Measurements from ENCODE around the gene ZNF205.

ZNF205 gene

DNA sequence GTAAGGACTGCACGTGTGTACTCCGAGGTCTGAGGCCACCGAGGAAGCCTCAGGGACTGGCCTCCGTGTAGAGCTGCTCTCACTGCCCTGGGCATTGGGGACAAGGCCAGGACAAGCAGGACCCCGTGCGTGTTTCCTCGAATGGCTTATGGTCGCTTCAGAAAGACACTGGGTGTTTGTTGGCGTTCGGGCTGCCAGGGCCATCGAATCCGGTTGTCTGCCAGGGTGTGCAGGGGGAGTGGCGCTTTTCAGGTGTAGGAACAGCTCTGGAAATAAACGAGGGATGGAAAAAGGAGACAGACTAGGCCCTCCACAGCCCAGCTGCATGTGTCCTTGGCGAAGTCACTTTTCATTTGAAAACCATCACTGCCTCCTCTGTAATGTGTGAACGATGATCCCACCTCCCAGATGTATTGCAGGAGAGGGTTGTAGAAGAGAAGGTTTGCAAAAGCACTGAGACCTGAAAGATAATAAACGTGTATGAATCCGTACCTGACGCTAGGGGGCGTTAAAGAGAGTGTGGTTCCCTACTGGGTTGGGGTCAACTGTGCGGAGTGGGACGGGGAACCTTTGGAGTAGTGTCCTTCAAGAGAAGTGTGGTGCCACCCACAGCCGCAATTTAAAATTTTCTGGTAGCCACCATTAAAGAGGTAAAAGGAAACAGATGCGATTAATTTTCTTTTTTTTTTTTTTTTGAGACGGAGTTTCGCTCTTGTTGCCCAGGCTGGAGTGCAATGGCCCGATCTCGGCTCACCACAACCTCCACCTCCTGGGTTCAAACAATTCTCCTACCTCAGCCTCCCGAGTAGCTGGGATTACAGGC, 11.2 kb upstream of the ZNF205 start:
- no peak for DNase-seq (ENCODE audit: low read depth)

DNA sequence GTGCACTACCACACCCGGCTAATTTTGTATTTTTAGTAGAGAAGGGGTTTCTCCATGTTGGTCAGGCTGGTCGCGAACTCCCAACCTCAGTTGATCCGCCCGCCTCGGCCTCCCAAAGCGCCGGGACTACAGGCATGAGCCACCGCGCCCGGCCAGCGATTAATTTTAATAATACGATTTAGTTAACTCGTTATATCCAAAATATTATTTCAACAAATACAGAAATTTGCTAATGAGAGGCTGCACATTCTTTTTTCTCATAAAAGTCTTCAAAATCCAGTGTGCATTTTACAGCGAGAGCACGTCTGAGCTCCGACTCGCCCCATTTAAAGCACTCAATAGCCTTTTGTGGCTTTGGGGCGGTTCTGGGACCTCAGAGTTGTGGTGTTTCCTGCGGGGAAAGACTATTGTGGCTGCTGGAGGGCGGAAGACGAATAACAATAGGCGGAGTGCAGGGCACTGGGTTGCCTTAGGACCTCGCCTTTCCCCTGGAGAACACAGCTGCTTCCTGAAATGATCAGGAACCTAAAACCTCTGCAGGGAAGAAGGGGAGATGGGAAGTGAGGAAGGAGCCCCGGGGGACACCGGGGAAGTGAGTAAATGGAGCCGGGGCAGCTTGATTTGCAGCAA, 10.4 kb upstream of the ZNF205 start:
- no peak for DNase-seq (ENCODE audit: low read depth)

DNA sequence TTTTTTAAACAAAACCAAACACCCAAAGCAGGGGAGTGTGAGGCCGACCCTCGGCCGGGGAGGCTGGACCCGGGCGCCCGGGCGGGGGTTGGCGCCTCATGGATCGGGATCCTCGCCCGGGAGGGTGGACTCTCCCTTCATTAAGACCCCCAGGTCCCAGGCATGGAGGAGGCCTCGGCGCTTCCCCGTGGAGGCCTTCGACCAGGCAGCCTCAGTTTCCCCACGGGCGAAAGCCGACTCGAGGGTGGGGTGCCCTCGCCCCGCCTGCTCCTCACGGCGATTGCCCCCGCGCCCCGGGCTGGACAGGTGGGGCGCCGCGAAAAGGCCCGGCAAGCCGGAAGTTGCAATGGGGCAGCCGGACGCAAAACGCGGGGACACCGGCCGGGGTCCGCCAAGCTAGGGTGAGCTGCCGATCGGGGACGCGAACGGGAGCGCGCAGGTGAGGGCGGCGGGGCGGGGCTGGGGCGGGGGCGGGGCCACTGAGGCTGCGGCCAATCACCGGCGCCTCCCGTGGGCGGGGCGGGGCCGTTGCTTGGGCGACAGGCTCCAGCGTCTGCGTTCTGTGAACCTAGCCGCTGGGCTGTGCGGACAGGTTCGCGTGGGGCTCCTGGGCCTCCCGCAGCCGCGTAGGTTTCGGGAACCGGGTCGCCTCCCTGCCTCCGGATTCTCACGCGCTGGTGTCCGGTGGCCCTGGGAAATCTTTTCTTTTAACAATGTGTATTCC, 6.0 kb upstream of the ZNF205 start:
- DNase-seq (ENCODE audit: low read depth) = peak; percentile 79

DNA sequence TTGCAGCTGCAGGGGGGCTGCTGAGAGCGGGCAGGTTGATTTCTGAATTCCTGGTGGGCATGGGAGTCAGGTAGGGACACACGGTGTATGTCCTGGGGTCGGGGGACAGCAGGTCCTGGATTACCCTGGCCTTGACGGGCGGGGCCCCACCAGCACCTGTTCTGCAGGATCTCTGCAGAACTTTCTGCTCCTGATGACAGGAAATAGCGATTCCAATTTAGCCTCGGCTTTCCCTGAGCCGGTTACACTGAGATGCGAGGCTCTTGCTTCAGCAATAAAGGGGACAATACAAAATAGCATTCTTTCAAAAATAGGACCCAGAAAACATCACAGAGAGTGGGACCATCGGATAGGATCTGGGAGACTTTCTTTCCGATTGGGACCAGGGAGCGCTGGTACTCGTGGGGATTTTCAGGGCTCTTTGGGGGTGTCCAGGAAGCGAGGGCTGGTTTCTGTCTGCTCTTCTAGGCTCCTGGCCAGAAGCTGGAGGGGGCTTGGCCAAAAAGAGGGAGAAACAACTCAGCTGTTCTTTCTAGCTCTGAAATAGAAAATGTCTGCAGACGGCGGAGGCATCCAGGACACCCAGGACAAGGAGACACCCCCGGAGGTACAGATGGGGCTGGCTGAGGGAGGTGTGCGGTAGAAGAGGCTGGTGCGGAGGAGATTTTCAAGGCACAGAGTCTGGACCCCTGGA, 642 bp downstream of the ZNF205 start:
- no peak for DNase-seq (ENCODE audit: low read depth)

DNA sequence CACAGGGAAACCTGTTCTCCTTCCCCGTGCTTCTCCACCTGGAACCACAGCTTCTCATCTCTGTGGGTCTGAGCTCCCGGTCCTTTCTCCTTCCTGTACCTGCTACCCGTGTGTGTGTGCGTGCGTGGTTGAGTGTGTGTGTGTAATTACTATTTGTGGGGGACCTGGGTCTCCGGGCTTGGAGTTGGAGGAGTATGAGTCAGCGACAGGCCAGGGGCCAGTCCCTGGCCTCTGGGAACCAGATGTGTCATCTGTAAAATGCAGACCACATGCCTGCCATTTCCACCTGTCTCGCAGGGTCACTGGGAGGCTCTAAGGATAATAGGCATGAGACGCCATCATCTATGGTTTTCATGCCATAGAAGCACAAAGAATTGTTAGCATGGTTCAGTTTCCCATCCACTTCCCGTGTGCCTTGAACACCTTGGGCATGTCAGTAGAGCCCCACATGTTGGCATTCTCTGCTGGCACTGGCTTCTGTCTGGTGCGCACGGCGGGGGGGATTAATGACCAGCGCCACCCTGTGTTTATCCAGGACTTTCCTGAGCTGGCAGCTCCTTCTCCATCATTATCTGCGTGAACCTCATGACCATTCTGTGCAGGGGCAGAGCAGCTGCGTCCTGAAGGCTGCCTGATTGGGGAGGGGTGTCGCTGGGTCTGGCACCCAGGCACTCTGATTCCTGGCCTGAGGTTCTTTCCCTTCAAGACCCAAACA, 1.5 kb downstream of the ZNF205 start:
- no peak for DNase-seq (ENCODE audit: low read depth)

DNA sequence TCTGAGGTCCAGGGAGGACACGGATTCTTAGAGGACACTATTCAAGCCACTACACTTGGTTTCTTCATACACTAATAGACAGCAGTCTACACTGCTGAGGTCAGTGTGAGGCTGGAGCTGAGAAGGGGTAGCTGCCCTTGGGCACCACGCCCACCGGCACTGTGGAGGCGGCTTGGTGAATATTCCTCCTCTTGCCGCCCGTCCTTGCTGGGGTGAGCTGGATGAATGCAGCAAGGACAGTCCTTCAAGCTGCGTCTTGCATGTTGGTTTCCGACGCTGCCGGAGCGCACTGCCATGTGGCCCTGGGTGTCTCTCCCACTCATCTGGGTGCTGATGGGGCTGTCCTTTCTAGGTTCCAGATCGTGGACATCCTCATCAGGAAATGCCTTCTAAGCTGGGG, 2.6 kb downstream of the ZNF205 start:
- no peak for DNase-seq (ENCODE audit: low read depth)

DNA sequence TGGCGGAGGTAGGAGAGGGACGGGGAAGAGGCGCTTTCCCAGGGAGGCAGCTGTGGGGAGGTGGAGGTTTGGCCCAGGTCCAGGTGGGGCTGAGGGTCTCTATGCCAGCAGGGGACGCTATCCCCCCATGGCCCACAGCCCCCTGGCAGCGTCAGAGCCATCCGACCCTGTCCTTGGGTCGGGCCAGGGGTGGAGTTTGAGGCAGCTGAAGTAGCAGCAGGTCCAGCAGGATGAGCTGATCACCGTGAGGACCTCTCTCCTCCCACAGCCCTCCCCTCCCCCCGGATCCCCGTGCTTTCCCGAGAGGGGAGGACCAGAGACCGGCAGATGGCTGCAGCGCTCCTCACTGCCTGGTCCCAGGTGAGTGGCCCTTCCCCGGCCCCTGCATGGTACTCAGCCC, 3.2 kb downstream of the ZNF205 start:
- DNase-seq (ENCODE audit: low read depth) = no peak

DNA sequence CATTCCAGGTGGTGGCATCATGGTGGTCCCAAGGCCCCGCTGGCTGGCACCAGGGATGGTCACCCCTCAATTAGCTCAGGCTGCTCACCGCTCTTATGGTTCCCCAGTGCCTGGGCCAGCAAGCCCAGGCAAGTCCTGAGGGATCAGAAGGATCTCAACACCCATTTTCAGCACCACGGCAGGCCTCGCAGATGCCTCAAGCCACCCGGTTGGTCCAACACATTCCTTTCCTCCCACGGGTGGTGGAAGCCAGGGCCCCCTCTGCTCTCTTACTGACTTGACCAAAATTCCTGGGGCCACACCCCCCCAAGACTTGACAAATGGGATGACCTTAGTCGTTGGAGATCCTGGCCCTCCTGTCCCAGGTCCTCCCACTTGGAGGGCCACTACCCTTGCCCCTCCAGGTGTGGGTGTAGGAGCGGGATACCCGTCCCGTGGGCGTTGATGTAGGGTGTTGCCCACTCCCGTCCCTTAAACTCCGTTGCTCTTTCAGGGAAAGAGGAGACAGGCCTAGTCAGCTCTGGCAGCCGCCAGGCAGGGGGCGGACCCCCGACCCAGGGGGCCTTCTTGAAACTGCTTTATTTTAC, 5.9 kb downstream of the ZNF205 start:
- DNase-seq (ENCODE audit: low read depth) = no peak

DNA sequence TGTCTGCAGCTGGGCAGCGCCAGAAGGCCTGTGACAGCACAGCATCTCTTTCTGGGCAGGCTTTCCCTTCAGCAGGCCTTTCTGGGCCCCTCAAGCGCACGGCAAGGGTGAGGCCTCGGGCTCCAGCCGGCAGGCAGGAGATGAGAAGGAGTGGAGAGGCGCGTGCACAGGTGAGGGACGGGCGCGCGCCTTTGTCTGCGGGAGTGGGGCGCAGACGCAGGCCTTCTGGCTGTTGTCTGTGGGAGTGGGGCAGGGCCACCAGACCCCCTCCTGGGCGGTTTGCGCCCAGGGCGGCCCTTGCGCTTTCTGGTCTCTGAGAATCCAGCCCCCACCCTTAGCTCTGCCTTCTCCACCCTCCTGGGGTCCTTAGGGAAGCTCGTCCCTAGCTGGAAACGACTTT, 6.5 kb downstream of the ZNF205 start:
- no peak for DNase-seq (ENCODE audit: low read depth)

DNA sequence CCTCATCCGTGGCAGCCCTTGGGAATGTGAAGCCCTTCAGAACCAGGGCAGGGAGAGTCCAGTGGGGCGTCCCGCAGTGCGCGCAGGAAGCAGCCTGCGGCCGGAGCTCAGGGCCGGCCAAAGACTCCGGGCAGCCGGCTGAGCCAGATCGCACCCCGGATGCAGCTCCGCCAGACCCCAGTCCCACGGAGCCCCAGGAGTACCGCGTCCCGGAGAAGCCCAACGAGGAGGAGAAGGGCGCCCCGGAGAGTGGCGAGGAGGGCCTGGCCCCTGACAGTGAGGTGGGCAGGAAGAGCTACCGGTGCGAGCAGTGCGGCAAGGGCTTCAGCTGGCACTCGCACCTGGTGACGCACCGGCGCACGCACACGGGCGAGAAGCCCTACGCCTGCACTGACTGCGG, 6.9 kb downstream of the ZNF205 start:
- DNase-seq (ENCODE audit: low read depth) = no peak

DNA sequence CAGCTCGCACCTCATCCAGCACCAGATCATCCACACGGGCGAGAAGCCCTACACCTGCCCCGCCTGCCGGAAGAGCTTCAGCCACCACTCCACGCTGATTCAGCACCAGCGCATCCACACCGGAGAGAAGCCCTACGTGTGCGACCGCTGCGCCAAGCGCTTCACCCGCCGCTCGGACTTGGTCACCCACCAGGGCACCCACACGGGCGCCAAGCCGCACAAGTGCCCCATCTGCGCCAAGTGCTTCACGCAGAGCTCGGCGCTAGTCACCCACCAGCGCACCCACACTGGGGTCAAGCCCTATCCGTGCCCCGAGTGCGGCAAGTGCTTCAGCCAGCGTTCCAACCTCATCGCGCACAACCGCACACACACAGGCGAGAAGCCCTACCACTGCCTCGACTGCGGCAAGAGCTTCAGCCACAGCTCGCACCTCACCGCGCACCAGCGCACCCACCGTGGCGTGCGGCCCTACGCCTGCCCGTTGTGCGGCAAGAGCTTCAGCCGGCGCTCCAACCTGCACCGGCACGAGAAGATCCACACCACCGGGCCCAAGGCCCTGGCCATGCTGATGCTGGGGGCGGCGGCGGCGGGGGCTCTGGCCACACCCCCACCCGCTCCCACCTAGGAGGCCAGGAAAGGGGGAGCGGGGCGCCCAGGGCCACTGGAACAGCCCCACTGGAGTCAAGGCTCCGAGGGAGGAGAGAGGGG, 7.5 kb downstream of the ZNF205 start:
- no peak for DNase-seq (ENCODE audit: low read depth)

DNA sequence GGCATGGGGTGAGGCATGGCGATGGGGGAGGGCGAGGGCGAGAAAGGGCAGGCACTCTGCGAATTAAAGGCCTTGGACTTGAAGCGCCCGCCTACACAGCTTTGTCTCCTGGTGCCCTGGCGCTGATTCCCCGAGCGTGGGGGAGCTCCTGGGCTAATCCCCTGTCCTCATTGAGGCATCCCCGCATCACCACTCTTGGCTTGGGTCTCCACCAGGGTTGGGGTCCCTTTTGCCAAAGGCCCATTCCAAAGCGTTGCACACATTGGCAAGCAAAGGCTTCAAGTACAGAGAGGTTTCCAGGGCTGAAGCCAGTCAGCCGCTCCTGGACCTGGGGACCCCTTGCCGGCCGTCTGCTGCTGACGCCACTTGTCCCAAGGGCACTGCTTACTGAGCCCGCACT, 8.0 kb downstream of the ZNF205 start:
- DNase-seq (ENCODE audit: low read depth) = no peak

DNA sequence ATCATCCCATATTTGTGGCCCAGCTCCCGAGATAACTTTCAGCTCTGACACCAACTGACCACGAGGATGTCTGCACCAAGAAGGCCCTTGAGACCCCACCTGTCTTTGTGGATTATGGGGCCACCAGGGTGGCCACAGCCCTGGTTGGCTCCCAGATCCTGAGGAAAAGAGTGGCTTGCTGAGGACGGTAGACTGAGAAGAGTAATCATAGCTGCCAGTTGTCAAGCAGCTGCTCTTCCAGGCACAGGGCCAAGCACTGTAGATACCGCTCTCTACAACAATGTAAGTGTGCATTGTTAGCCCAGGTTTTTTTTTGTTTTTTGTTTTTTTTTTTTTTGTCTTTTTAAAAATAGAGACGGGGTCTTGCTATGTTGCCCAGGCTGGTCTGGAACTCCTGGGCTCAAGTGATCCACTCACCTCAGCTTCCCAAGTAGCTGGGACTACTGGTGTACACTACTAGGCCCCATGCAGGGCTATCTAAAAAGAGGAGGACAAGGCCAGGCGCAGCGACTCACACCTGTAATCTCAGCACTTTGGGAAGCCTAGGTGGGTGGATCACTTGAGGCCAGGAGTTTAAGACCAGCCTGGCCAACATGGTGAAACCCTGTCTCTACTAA, 9.6 kb downstream of the ZNF205 start:
- DNase-seq (ENCODE audit: low read depth) = no peak

DNA sequence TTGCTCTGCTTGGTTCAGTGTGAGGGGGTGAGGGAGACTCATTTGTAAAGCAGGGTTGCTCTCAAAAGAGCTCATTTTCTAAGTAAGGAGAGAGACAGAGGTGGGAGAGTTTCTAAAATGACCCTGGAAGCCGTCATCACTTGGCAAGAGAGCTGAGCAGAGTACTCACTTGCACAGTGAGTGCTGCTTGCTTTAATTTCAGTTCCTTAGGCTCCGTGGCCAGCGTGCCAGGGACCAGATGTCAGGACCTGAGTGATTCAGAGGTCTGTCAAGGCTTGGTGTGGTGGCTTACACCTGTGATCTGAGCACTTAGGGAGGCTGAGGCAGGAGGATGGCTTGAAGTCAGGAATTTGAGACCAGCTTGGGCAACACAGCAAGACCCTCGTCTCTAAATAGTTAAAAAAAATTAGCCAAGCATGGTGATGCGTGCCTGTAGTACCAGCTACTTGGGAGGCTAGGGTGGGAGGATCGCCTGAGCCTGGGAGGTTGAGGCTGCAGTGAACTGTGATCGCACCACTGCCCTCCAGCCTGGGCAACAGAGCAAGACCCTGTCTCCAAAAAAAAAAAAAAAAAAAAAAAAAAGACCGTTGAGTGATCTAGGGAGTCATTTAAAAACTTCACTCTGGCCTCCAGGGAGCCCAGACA, 10.7 kb downstream of the ZNF205 start:
- no peak for DNase-seq (ENCODE audit: low read depth)

DNA sequence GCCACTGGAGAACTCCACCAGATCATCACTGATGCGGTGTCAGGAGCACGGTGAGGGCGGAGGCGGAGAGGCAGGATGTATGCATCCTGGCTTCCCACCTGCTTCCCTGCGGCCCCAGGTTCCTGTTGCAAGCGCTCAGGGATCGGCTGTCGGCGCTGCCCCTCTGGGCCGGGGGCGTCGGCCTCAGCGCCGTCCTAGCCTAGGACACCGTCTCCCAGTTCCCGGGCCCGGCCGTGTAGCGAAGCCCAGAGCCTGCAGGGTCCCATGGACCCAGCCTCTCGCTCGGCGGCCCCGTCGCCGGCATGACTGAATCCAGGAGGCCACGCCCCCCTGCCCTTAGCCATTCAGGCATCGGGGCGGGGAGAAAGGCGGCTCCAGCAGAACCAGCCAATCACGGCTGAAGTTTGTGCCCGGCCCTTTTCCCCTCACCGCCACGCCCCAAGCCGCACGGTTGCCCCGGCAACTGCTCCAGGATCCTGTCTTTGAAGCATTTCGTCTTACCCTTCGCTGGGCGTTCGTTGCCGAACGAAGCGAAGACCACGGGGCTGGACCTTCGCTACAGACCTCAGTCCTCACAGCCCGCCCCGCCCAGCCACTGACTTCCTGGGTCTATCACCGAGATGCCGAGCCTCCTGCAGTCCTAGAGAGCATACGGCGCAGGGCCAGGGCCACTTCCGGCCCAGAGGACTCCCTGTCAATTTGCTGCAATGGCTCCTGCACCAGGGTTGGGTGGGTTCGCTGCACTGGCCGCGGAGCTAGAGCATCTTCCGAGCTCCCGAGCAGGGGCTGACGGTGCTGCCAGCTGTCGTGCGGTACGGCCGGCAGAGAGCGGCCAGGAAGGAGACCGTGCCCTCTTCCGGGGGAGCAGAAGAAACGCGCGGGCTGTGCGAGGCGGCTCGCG, 11.8 kb downstream of the ZNF205 start:
- DNase-seq (ENCODE audit: low read depth) = peak; percentile 96

DNA sequence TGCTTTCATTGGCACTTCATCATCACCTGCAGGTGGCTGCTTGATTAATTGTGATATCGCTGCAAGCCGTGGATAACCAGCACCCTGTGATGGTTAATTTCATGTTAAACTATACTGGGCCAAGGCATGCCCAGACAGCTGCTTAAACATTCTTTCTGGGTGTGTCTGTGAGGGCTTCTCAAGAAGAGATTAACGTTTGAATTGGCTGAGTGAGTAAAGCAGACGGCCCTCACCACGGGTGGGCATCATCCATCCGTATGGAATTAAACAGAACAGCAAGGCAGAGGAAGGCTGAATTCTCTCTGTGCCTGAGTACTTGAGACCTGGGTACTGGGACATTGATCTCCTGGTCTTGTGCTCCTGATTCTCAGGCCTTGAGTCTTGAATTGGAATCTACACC, 15.4 kb downstream of the ZNF205 start:
- no peak for DNase-seq (ENCODE audit: low read depth)

DNA sequence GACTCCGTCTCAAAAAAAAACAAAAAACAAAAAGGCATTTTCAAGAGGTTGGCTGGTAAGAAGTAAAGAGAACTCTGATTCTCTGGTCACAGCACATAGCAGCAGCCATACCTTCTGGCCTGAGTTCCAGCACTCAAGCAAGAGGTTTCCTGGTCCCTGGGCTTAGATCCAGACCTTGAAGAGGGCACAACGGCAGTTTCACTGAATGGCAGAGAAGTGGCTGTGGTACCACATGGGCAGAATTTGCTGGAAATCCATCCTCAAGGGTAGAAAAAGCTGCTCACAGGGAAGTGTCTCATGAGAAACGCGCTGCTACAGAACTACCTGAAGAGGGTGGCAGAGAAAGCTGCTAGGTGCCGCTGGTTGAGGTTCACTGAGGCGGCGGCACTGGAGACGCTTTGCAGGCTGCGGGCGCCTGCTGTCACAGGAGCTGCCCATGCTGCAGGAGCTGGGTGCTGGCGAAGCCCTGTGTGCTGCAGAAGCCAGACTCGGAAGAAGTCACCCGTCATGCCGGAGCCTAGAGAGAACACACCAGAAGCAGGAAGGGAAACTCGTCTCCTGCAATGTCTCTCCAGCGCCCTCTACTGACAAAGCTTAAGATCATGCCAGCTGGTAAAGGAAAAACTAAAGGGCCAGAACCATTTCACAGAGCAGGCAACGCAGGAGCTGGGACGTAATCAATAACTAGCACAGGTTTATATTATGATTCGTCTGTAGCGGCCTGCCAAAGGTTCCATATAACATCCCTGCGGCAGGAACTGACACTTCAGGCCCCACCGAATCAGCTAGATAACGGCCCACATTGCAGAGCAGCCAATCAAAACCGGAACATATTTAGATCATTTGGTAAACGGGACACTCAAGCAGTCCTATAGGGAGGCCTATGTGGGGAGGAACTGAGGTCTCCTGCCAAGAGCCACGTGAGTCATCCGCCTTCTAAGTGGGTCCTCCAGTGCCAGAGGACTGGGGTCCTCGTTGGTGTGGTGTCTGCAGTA, 17.0 kb downstream of the ZNF205 start:
- DNase-seq (ENCODE audit: low read depth) = no peak
